GM12865 (cell line): ENCODE results near the gene FLNC.

Experiments used
- DNase-seq: peaks from one replicate; pipeline ENCODE4 v3.0.0; 2010; ENCODE audit warnings: low read depth
- H3K4me3 ChIP-seq: 2 replicates; pipeline ENCODE4 v1.5.1; 2011; ENCODE audit warnings: mild to moderate bottlenecking, low read depth, low read length, control low read depth
- CTCF ChIP-seq: IDR thresholded peaks from 2 replicates; pipeline ENCODE4 v1.5.1; 2011; ENCODE audit warnings: low read length, control low read depth, low read depth, inconsistent platforms; ENCODE audit not compliant: insufficient read depth; ENCODE audit errors: missing control alignments

FLNC gene

DNA sequence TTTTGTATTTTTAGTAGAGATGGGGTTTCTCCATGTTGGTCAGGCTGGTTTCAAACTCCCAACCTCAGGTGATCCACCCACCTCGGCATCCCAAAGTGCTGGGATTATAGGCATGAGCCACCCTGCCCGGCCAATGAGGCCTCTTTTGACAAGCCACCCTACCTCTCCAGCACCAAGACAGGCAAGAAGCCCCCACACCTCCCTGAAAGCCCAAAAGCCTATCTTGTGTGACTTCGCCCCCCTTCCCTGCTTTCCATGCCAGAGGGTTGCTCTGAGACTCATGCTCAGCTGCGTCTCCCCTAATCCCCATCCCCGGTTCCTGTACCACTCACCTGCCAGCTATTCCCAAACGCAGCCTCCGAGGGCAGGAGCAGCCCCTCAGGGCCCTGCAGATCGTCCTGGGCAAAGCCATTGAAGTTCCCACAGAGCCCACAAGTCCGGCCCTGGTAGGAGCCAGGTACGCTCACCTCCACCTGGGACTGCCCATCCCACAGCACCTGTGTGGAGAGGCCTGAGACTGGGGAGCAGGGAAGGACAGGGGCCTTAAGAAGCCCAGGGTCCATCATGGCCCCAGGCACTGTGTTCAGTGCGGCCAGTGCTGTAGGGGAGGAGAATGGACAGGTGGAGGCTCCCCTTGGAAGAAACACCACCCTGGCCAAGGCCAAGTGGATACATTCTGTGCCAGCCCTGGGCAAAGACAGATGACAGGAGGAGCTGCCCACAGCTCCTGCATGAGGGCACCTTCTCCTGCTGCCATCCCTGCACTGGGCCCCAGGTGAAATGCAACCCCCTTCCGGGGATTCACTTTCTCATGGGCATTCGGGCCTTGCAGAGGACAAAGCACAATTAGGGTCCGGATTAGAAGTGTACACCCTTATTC lies 48.3 kb downstream of the FLNC start:
- DNase-seq, result no peak
- no peak for TF ChIP-seq CTCF

DNA sequence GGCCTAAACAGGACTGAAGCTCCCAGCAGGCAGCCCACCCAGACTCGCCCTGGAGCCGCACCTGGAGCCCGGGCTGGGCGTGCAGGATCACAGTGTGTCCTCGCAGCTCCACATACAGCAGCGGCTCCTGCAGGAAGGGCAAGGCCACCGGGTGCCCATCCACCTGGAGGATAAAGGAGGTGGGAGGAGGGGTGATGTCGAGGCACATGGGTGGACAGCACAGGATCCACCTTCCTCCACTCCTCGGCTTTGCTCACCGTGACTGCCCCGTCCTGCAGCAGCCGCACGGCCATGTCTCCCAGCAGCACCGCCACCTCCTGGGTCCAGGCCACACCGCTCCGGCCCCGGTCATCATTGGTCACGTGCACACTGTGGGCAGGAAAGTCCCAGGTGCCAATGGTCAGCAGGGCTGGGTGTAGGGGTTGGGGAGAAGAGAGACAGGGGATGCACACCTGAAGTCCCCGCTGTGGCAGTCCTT lies 49.3 kb downstream of the FLNC start:
- no peak for TF ChIP-seq CTCF
- no peak for DNase-seq
- H3K4me3 ChIP-seq, result no peak overlapping the region

More for the DNA sequence above, 48.3 kb downstream of the FLNC start:
- no peak overlapping the region for H3K4me3 ChIP-seq

DNA sequence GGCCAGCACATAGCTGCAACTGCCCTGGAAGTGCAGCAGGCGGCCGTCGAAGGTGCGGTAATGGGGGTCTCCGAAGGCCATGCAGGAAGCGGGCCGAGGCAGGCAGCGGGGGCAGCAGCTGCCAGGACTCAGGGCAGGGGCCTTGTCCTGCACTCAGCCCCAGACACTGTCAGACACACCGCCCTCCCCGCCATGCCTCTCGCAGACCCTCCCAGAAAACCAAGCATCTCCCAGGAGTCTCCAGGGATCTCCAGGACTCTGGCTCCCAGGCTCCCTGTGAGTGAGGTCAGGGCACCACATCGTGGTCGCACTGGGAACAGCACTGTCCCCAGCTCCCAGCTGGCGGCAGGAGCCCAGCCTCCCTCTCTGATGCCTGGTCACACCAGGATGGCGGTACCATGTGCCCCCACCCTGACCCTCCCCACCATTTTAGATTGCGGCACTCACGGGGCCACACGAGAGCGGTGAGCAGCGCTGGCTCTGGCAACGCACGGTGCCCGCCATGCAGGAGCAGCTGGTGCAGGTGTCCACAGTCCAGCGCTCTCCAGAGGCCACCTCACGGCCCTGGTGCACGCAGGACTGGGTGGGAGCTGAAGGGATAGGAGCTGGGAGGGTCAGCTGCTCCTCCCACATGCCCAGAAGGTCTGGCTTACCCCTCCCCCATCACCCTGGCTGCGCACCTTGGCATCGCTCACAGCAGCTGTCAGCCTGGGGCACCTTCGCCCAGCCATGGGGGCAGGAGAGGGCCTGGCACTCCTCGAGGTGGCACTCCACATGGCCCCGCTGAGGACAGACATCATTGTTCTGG lies 49.9 kb downstream of the FLNC start:
- no peak for DNase-seq
- TF ChIP-seq CTCF, result peak; percentile 17
- H3K4me3 ChIP-seq, result no peak overlapping the region

DNA sequence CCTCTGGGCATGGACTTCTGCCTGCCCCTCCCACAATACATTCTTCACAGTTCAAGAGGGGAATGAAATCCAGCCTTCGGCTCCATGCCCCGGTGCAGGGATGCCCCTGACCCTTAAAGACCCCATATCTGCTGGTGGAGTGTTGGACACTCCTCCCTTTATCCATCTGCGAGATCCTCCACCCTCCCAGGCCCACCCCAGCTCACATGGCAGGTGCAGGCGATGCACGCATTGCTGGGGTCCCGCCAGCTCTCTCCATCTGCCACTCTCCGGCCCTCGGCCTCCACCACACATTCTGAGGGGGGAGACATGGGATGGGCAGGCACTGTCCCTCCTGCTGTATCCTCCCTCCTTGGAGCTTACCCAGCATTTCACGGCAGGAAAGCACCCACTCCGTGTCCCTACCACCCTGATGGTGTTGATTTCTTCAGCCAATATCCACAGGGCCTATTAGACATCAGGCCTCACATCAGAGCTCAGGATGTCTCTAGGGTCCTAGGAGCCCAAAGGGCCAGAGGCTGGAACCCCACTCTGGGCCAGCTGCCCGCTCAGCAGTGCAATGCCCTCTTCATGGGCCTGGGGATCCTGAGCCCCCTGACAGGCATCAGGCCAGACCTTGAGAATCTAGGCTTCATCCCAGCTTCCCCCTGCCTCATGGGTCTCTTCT lies 50.7 kb downstream of the FLNC start:
- H3K4me3 ChIP-seq, result no peak overlapping the region
- no peak for TF ChIP-seq CTCF
- no peak for DNase-seq

DNA sequence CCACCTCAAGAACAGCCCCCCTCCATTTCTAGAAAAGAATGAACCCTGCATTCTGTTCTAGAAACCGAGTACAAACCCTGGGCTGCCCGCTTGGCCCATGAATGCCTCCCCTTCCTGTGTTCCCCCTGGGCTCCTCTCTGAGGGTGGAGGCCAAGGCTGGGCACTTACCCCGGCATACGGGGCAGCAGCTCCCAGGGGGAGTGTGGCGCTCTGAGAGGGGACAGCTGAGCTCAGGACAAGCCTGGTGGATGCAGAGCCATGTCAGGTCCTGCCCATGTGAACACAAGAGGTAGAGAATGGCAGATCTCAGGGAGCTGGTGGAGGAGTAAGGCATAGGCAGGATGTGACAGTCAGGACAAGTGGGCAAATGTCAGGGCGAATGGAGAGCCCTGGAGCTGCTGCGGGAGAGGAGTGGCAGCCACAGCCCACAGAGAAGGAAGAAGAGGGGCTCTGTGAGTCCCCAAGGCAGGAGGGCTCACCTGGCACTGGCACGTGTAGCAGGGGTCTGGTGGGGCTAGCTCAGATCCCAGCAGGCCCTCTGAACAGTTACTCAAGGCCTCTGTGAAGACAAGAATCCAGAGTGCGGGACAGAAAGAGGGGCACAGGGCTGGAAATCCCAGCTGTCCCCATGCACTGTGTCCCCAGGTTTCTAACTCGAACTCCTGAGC lies 51.4 kb downstream of the FLNC start:
- no peak for DNase-seq
- no peak for TF ChIP-seq CTCF
- H3K4me3 ChIP-seq, result no peak overlapping the region

GRCh38 chr7:128882134-128882533 lies 51.9 kb downstream of the FLNC start:
- no peak overlapping the region for H3K4me3 ChIP-seq
- DNase-seq, result no peak
- no peak for TF ChIP-seq CTCF
